HEK293 (cell line): ENCODE measurements around the gene SMCHD1.

Experiments used
- BCL11B ChIP-seq: fragments of 450-650 bp; formaldehyde crosslinking; IDR thresholded peaks from 2 replicates; pipeline ENCODE4 v1.5.1; 2016; ENCODE audit warnings: low read depth, missing biosample characterization, missing genetic modification characterization
- EGR2 ChIP-seq: fragments of 450-650 bp; formaldehyde crosslinking; IDR thresholded peaks from 2 replicates; pipeline ENCODE4 v1.5.1; 2016; ENCODE audit warnings: low read depth, missing biosample characterization, missing genetic modification characterization
- MYNN ChIP-seq: fragments of 450-650 bp; formaldehyde crosslinking; IDR thresholded peaks from 2 replicates; pipeline ENCODE4 v1.5.1; 2016; ENCODE audit warnings: missing biosample characterization, missing genetic modification characterization, borderline replicate concordance
- SALL2 ChIP-seq: fragments of 450-650 bp; formaldehyde crosslinking; IDR thresholded peaks from 2 replicates; pipeline ENCODE4 v1.5.0; 2017; ENCODE audit warnings: missing biosample characterization, mild to moderate bottlenecking, missing genetic modification characterization, borderline replicate concordance
- SP7 ChIP-seq: fragments of 450-650 bp; formaldehyde crosslinking; IDR thresholded peaks from 2 replicates; pipeline ENCODE4 v1.5.1; 2016; ENCODE audit warnings: missing biosample characterization, missing genetic modification characterization
- TCF7L2 ChIP-seq: IDR thresholded peaks from 2 replicates; pipeline ENCODE4 v1.6.1; 2011; ENCODE audit warnings: low read depth, mild to moderate bottlenecking, inconsistent platforms, low read length, moderate library complexity, borderline replicate concordance
- YY2 ChIP-seq: fragments of 450-650 bp; formaldehyde crosslinking; IDR thresholded peaks from 2 replicates; pipeline ENCODE4 v1.5.1; 2016; ENCODE audit warnings: missing biosample characterization, missing genetic modification characterization
- ZBTB17 ChIP-seq: fragments of 450-650 bp; formaldehyde crosslinking; IDR thresholded peaks from 2 replicates; pipeline ENCODE4 v1.5.1; 2016; ENCODE audit warnings: missing biosample characterization, missing genetic modification characterization
- ZBTB20 ChIP-seq: fragments of 450-650 bp; formaldehyde crosslinking; IDR thresholded peaks from 2 replicates; pipeline ENCODE4 v1.5.1; 2016; ENCODE audit warnings: missing biosample characterization, missing genetic modification characterization
- ZFHX2 ChIP-seq: fragments of 450-650 bp; formaldehyde crosslinking; conservative IDR thresholded peaks from 2 replicates; pipeline ENCODE4 v1.5.1; 2016; ENCODE audit warnings: missing biosample characterization, missing genetic modification characterization
- ZIC2 ChIP-seq: fragments of 450-650 bp; formaldehyde crosslinking; IDR thresholded peaks from 2 replicates; pipeline ENCODE4 v1.5.1; 2016; ENCODE audit warnings: missing biosample characterization, missing genetic modification characterization
- ZNF132 ChIP-seq: fragments of 450-650 bp; formaldehyde crosslinking; IDR thresholded peaks from 2 replicates; pipeline ENCODE4 v1.5.1; 2017; ENCODE audit warnings: missing biosample characterization, missing genetic modification characterization, borderline replicate concordance
- ZNF155 ChIP-seq: fragments of 450-650 bp; formaldehyde crosslinking; IDR thresholded peaks from 2 replicates; pipeline ENCODE4 v1.5.1; 2016; ENCODE audit warnings: missing biosample characterization, missing genetic modification characterization
- ZNF157 ChIP-seq: fragments of 450-650 bp; formaldehyde crosslinking; IDR thresholded peaks from 2 replicates; pipeline ENCODE4 v1.5.1; 2016; ENCODE audit warnings: missing biosample characterization, missing genetic modification characterization
- ZNF2 ChIP-seq: fragments of 450-650 bp; formaldehyde crosslinking; IDR thresholded peaks from 2 replicates; pipeline ENCODE4 v1.5.1; 2016; ENCODE audit warnings: missing biosample characterization, missing genetic modification characterization
- ZNF239 ChIP-seq: fragments of 450-650 bp; formaldehyde crosslinking; IDR thresholded peaks from 2 replicates; pipeline ENCODE4 v1.5.1; 2016; ENCODE audit warnings: missing biosample characterization, missing genetic modification characterization
- ZNF24 ChIP-seq: fragments of 450-650 bp; formaldehyde crosslinking; IDR thresholded peaks from 2 replicates; pipeline ENCODE4 v1.5.1; 2016; ENCODE audit warnings: missing biosample characterization, missing genetic modification characterization
- ZNF248 ChIP-seq: fragments of 450-650 bp; formaldehyde crosslinking; IDR thresholded peaks from 2 replicates; pipeline ENCODE4 v1.5.1; 2017; ENCODE audit warnings: missing biosample characterization, missing genetic modification characterization
- ZNF292 ChIP-seq: fragments of 450-650 bp; formaldehyde crosslinking; IDR thresholded peaks from 2 replicates; pipeline ENCODE4 v1.5.1; 2016; ENCODE audit warnings: low read depth, missing biosample characterization, missing genetic modification characterization, borderline replicate concordance
- ZNF341 ChIP-seq: fragments of 450-650 bp; formaldehyde crosslinking; IDR thresholded peaks from 2 replicates; pipeline ENCODE4; 2016; ENCODE audit warnings: low read depth, missing biosample characterization, missing genetic modification characterization
- ZNF350 ChIP-seq: fragments of 450-650 bp; formaldehyde crosslinking; IDR thresholded peaks from 2 replicates; pipeline ENCODE4 v1.5.0; 2017; ENCODE audit warnings: missing biosample characterization, mild to moderate bottlenecking, missing genetic modification characterization
- ZNF501 ChIP-seq: fragments of 450-650 bp; formaldehyde crosslinking; IDR thresholded peaks from 2 replicates; pipeline ENCODE4 v1.5.1; 2016; ENCODE audit warnings: missing biosample characterization, missing genetic modification characterization
- ZNF510 ChIP-seq: fragments of 450-650 bp; formaldehyde crosslinking; IDR thresholded peaks from 2 replicates; pipeline ENCODE4 v1.5.1; 2018; ENCODE audit warnings: mild to moderate bottlenecking, missing genetic modification characterization, missing biosample characterization; ENCODE audit not compliant: insufficient replicate concordance
- ZNF521 ChIP-seq: fragments of 450-650 bp; formaldehyde crosslinking; IDR thresholded peaks from 2 replicates; pipeline ENCODE4 v1.5.1; 2017; ENCODE audit warnings: missing biosample characterization, mild to moderate bottlenecking, missing genetic modification characterization
- ZNF549 ChIP-seq: fragments of 450-650 bp; IDR thresholded peaks from 2 replicates; pipeline ENCODE4 v1.5.1; 2018; ENCODE audit warnings: missing biosample characterization, missing genetic modification characterization, mild to moderate bottlenecking, inconsistent platforms, moderate library complexity
- ZNF560 ChIP-seq: fragments of 450-650 bp; formaldehyde crosslinking; IDR thresholded peaks from 2 replicates; pipeline ENCODE4 v1.5.1; 2017; ENCODE audit warnings: missing biosample characterization, missing genetic modification characterization, borderline replicate concordance
- ZNF621 ChIP-seq: fragments of 450-650 bp; formaldehyde crosslinking; IDR thresholded peaks from 2 replicates; pipeline ENCODE4 v1.5.1; 2017; ENCODE audit warnings: missing biosample characterization, missing genetic modification characterization
- ZNF629 ChIP-seq: fragments of 450-650 bp; formaldehyde crosslinking; IDR thresholded peaks from 2 replicates; pipeline ENCODE4 v1.5.1; 2017; ENCODE audit warnings: missing biosample characterization, missing genetic modification characterization
- ZNF792 ChIP-seq: fragments of 450-650 bp; formaldehyde crosslinking; IDR thresholded peaks from 2 replicates; pipeline ENCODE4 v1.5.1; 2016; ENCODE audit warnings: missing biosample characterization, missing genetic modification characterization
- ZNF830 ChIP-seq: fragments of 450-650 bp; IDR thresholded peaks from 2 replicates; pipeline ENCODE4 v1.5.0; 2018; ENCODE audit warnings: missing biosample characterization, missing genetic modification characterization, low read depth, mild to moderate bottlenecking, moderate library complexity
- TF ChIP-seq, protein P1 (sequence below): fragments of 450-650 bp; formaldehyde crosslinking; IDR thresholded peaks from 2 replicates; pipeline ENCODE4; 2016; ENCODE audit warnings: missing biosample characterization, missing genetic modification characterization
- TF ChIP-seq, protein P2 (sequence below): fragments of 450-650 bp; formaldehyde crosslinking; IDR thresholded peaks from 2 replicates; pipeline ENCODE4 v1.5.1; 2016; ENCODE audit warnings: missing biosample characterization, missing genetic modification characterization
- TF ChIP-seq, protein P3 (sequence below): fragments of 450-650 bp; formaldehyde crosslinking; IDR thresholded peaks from 2 replicates; pipeline ENCODE4 v1.5.1; 2016; ENCODE audit warnings: missing biosample characterization, missing genetic modification characterization, borderline replicate concordance
- TF ChIP-seq, protein P4 (sequence below): IDR thresholded peaks from 2 replicates; pipeline ENCODE4 v1.6.1; 2011; ENCODE audit warnings: mild to moderate bottlenecking, low read depth, low read length, borderline replicate concordance

The SMCHD1 gene

DNA sequence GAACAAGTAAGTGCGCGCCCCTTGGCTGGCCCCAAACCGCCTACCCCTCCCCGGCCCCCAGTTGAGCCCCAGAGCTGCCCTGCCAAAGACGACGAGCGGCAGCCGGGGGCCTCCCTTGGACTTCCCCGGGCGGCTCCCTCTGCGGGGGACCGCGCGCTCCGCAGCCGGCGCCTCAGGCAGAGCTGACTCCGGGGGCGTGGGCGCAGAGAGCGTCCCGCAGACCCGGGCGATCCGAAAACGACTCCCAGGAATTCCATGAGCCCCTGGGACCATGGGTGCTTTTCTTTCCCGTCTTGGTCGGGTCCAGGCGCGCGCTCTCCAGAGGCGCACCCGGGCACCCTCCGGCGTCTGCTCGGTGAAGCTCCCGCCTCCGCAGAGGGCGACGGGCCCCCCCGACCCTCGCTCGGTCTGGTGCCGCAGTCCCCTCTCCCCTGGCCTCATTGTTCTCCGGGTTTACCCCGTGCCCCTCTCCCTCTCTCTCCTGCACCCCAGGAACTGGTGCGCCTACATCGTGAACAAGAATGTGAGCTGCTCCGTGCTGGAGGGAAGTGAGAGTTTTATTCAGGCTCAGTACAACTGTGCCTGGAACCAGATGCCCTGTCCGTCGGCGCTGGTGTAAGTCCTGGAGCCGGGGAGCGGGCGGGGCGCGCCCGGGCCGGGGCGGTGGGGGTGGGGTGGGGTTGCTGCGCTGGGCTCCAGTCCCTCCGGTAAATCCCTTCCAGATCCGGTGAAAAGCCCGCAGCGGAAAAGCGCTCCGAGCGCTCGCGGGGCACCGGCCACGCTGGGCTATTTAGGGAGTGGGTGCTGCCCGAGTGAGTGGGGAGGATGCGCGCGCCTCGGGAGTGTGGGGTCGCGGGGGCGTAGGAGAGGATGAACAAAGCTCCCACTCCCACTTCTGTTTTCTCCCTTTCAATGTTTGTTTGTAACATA, 192.1 kb downstream of the SMCHD1 start (continued):
- TF ChIP-seq ZNF560 (tag by site-specific recombination) (no peak), ZNF132 (no peak), ZNF157 (no peak), ZNF510 (tag by site-specific recombination) (no peak), ZNF292 (tag by site-specific recombination) (no peak), TCF7L2 (no peak), ZNF549 (no peak), BCL11B (tag by site-specific recombination) (no peak), ZBTB17 (tag by site-specific recombination) (0 out of 2 replicates have a peak, but pooled peaks have one; percentile 18), ZNF248 (tag by site-specific recombination) (no peak), ZIC2 (tag by site-specific recombination) (peak; percentile 72), ZNF792 (no peak), ZNF629 (tag by site-specific recombination) (no peak), ZBTB20 (peak; percentile 82), ZNF621 (tag by site-specific recombination) (no peak), ZNF2 (tag by site-specific recombination) (no peak), ZNF830 (no peak), ZNF155 (tag by site-specific recombination) (no peak), ZNF350 (tag by site-specific recombination) (no peak), ZFHX2 (tag by site-specific recombination) (peak; percentile 79), ZNF24 (tag by site-specific recombination) (no peak), SALL2 (tag by site-specific recombination) (no peak), ZNF521 (tag by site-specific recombination) (no peak), MYNN (no peak), ZNF501 (tag by site-specific recombination) (peak; percentile 59; the same call in 1 of the 2 replicates), YY2 (tag by site-specific recombination) (no peak), EGR2 (peak; percentile 69; the same call in 1 of the 2 replicates), ZNF239 (tag by site-specific recombination) (no peak), ZNF341 (no peak), SP7 (tag by site-specific recombination) (0 out of 2 replicates have a peak, but pooled peaks have one; percentile 9)
- TF ChIP-seq, protein P1, sequence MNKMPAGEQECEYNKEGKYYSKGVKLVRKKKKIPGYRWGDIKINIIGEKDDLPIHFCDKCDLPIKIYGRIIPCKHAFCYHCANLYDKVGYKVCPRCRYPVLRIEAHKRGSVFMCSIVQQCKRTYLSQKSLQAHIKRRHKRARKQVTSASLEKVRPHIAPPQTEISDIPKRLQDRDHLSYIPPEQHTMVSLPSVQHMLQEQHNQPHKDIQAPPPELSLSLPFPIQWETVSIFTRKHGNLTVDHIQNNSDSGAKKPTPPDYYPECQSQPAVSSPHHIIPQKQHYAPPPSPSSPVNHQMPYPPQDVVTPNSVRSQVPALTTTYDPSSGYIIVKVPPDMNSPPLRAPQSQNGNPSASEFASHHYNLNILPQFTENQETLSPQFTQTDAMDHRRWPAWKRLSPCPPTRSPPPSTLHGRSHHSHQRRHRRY (tag by site-specific recombination): no peak
- TF ChIP-seq, protein P2, sequence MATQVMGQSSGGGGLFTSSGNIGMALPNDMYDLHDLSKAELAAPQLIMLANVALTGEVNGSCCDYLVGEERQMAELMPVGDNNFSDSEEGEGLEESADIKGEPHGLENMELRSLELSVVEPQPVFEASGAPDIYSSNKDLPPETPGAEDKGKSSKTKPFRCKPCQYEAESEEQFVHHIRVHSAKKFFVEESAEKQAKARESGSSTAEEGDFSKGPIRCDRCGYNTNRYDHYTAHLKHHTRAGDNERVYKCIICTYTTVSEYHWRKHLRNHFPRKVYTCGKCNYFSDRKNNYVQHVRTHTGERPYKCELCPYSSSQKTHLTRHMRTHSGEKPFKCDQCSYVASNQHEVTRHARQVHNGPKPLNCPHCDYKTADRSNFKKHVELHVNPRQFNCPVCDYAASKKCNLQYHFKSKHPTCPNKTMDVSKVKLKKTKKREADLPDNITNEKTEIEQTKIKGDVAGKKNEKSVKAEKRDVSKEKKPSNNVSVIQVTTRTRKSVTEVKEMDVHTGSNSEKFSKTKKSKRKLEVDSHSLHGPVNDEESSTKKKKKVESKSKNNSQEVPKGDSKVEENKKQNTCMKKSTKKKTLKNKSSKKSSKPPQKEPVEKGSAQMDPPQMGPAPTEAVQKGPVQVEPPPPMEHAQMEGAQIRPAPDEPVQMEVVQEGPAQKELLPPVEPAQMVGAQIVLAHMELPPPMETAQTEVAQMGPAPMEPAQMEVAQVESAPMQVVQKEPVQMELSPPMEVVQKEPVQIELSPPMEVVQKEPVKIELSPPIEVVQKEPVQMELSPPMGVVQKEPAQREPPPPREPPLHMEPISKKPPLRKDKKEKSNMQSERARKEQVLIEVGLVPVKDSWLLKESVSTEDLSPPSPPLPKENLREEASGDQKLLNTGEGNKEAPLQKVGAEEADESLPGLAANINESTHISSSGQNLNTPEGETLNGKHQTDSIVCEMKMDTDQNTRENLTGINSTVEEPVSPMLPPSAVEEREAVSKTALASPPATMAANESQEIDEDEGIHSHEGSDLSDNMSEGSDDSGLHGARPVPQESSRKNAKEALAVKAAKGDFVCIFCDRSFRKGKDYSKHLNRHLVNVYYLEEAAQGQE: no peak
- TF ChIP-seq, protein P3, sequence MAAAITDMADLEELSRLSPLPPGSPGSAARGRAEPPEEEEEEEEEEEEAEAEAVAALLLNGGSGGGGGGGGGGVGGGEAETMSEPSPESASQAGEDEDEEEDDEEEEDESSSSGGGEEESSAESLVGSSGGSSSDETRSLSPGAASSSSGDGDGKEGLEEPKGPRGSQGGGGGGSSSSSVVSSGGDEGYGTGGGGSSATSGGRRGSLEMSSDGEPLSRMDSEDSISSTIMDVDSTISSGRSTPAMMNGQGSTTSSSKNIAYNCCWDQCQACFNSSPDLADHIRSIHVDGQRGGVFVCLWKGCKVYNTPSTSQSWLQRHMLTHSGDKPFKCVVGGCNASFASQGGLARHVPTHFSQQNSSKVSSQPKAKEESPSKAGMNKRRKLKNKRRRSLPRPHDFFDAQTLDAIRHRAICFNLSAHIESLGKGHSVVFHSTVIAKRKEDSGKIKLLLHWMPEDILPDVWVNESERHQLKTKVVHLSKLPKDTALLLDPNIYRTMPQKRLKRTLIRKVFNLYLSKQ (tag by site-specific recombination): no peak
- TF ChIP-seq, protein P4, sequence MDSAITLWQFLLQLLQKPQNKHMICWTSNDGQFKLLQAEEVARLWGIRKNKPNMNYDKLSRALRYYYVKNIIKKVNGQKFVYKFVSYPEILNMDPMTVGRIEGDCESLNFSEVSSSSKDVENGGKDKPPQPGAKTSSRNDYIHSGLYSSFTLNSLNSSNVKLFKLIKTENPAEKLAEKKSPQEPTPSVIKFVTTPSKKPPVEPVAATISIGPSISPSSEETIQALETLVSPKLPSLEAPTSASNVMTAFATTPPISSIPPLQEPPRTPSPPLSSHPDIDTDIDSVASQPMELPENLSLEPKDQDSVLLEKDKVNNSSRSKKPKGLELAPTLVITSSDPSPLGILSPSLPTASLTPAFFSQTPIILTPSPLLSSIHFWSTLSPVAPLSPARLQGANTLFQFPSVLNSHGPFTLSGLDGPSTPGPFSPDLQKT: no peak
